HEK293 (cell line): ENCODE results near the gene ZCCHC8.

Experiments
- ZNF521 ChIP-seq: fragments of 450-650 bp; formaldehyde crosslinking; IDR thresholded peaks from 2 replicates; pipeline ENCODE4 v1.5.1; 2017; ENCODE audit warnings: missing biosample characterization, mild to moderate bottlenecking, missing genetic modification characterization
- ZNF792 ChIP-seq: fragments of 450-650 bp; formaldehyde crosslinking; IDR thresholded peaks from 2 replicates; pipeline ENCODE4 v1.5.1; 2016; ENCODE audit warnings: missing biosample characterization, missing genetic modification characterization

GRCh38 chr12:122517877-122518276 lies 17.1 kb upstream of the ZCCHC8 start:
- TF ChIP-seq ZNF521, result no peak
- no peak for TF ChIP-seq ZNF792
